Measurements from ENCODE around the gene MAP1B. TPM values are rescaled to one million over a fixed set of nuclear protein-coding genes. Genes with fewer than 3 reads are reported as not detected.

MAP1B gene
- total and polyA plus RNA-seq, 9 of the 15 experiments (the other 6 are each of a cell fraction or from before 2014, with no cell fraction given) = 5.2 to 66.1 (median 17.3) TPM

DNA sequence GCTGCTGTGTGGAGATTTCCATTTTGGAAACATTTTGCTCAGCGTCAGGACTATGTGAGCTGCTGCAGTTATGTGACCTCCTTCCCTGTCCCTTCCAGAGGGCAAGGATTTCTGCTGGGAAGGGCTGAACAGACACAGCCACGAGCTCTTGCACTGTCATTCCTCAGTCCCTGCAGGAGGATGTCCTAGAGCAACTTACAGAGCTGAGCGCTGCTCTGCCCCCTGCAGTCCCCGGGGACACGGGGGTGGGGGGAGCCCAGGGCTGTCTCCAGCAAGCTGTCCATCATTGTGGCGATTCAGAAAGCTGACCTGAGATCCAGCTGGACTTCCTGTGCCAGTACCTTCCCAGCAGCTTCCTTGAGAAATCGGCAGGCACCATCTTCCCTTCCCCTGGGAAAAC is 28.0 kb upstream of the MAP1B start (continued):
- TF ChIP-seq RAD21 (CRISPR knock-in tag; conservative IDR thresholded peaks at IDR 0.05 in 1 of 2, IDR thresholded peaks at IDR 0.05 in 1 of 2) (peak in 1 of 2 experiments; percentile 33; a peak in 2 of 4 replicates), ZNF740 (CRISPR knock-in tag; IDR thresholded peaks at IDR 0.05) (peak; percentile 55), ZNF740 (tag; IDR thresholded peaks at IDR 0.05) (0 out of 4 replicates have a peak, but pooled peaks of 1 of the 2 experiments have one; percentile 38), CTBP1 (IDR thresholded peaks at IDR 0.05; ENCODE audit: borderline replicate concordance) (0 out of 2 replicates have a peak, but pooled peaks have one; percentile 19), ZNF41 (CRISPR knock-in tag; conservative IDR thresholded peaks at IDR 0.05) (no peak), LCOR (CRISPR knock-in tag; IDR thresholded peaks at IDR 0.05) (no peak)

GRCh38 chr5:72082048-72082447 is 25.2 kb upstream of the MAP1B start:
- no peak for TF ChIP-seq BCOR (IDR thresholded peaks at IDR 0.05)
- TF ChIP-seq, protein P1, sequence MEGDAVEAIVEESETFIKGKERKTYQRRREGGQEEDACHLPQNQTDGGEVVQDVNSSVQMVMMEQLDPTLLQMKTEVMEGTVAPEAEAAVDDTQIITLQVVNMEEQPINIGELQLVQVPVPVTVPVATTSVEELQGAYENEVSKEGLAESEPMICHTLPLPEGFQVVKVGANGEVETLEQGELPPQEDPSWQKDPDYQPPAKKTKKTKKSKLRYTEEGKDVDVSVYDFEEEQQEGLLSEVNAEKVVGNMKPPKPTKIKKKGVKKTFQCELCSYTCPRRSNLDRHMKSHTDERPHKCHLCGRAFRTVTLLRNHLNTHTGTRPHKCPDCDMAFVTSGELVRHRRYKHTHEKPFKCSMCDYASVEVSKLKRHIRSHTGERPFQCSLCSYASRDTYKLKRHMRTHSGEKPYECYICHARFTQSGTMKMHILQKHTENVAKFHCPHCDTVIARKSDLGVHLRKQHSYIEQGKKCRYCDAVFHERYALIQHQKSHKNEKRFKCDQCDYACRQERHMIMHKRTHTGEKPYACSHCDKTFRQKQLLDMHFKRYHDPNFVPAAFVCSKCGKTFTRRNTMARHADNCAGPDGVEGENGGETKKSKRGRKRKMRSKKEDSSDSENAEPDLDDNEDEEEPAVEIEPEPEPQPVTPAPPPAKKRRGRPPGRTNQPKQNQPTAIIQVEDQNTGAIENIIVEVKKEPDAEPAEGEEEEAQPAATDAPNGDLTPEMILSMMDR (IDR thresholded peaks at IDR 0.05 in 2 of 3, conservative IDR thresholded peaks at IDR 0.05 in 1 of 3; ENCODE audit: insufficient read depth in 2 of 3, low read depth in 1 of 3, low read length in 3 of 3) = peak in 1 of 3 experiments; percentile 12; a peak in 1 of 6 replicates
- ChIA-PET POLR2A (no interaction called here), CTCF (ENCODE audit: low intra/inter-chr PET ratio) (no interaction called here)
- Histone ChIP-seq H3K9me1 (ENCODE audit: control insufficient read depth, insufficient read depth, low read length) (no peaks in the 10 kb centered on the region), H3K9ac (ENCODE audit: insufficient read depth in 1 of 2, low read depth in 2 of 2, low read length in 2 of 2) (no peak overlapping the region), H3K9me3 (replicated peaks; ENCODE audit: control insufficient read depth, insufficient read depth, low read depth, low read length) (no peaks in the 10 kb centered on the region), H3K4me1 (replicated peaks in 1 of 2; ENCODE audit: control insufficient read depth in 2 of 2, insufficient read depth in 2 of 2, low read length in 2 of 2) (no peaks in the 10 kb centered on the region; a peak in 1 of 5 replicates), H3K79me2 (ENCODE audit: control insufficient read depth, insufficient read depth, low read length) (no peaks in the 10 kb centered on the region), H3K36me3 (ENCODE audit: control insufficient read depth, insufficient read depth, low read length) (no peaks in the 10 kb centered on the region), H3K4me2 (ENCODE audit: insufficient read depth, low read length) (no peak overlapping the region), H3K27me3 (ENCODE audit: control insufficient read depth in 2 of 2, insufficient read depth in 2 of 2, low read length in 2 of 2) (peaks cover 23 to 34% of the 10 kb centered on the region in 2 experiments), H4K20me1 (replicated peaks; ENCODE audit: control insufficient read depth, insufficient read depth, low read length) (0 out of 2 replicates have a peak, but pooled peaks cover 3% of the 10 kb centered on the region), H2AFZ (ENCODE audit: low read depth, low read length) (no peak overlapping the region), H3K4me3 (no peak overlapping the region), H3K27ac (ENCODE audit: extremely low read depth, low read depth, low read length) (no peak overlapping the region)
- FAIRE-seq (no peak), DNase-seq (ENCODE audit: extremely low read depth in 1 of 4, low spot score in 3 of 4) (no peak), ATAC-seq (peak; percentile 56; the same call in 2 of the 3 replicates)
- WGBS (ENCODE audit: insufficient coverage, low coverage, missing lambda C conversion rate) = 0% methylated on average over 1 of the region's 1 CpG
- in situ Hi-C loops (cut with MboI) = no loop called here
- intact Hi-C loops (cut with micrococcal nuclease) = no loop called here
- no TSS peak for BruUV-seq (replicated peaks)

Measured in K562 (cell line).